CMK (cell line): ENCODE results near the gene GPC5.
"Not testable (repeated sequence)": the region's sequence is repeated elsewhere in the genome, so short reads cannot be mapped to it uniquely, and the experiment has no call there.

Experiments used
- DNase-seq: peaks from one replicate; pipeline ENCODE4 v3.0.0-alpha.2; 2010; ENCODE audit warnings: low read depth

Gene GPC5

DNA sequence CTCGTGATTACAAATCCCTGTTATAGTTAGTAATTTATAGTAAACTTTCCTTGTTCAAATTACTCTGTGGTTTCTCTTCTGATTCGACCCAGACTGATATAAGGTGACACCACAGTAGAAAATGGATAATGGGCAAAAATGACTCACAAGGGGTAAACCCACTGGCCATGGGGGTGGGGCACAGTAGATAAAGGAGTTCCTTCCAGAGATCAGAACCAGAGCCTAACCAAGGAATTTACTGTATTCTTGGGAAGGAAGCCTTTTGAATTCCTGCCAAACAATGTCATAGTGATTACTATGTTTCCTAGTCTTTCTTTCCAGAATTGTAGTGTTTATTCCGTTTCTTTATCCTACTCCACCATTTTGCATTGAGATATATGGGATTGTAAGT is 29.0 kb upstream of the GPC5 start:
- no peak for DNase-seq

DNA sequence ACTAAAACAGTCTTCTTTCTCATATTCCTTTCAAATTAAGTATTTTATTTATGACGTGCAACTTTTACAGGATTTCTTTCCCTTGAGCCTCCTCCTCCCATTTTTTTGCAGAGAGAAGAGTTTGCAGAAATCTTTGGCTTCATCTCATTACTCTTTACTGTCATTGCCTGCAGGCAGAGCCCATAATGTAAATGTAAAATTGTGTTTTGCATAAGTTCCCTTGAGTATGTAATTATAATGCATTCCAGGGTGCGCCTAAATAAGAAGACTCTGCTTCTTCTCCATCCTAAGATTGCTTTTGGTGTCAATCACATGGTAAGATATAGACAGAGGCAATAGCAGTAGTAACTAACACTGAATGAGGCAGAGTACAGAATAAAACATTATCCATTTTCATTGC is 27.9 kb upstream of the GPC5 start:
- no peak for DNase-seq

DNA sequence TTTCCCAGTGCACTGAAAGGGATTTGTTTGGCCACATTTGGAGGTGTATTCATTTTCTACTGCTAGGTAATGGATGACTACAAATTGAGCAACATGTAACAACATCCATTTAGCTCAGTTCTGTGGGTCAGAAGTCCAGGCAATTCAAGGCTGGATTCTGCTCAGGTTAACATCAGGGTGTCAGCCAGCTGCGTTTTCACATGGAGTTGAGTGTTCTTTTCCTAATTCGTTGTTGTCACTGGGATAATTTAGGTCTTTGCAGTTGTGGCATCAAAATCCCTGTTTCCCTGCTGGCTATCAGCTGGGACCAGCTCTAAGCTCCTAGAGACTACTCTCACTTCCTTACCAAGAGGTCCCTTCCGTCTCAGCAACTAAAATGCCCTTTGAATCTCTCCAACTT is 25.5 kb upstream of the GPC5 start:
- no peak for DNase-seq

DNA sequence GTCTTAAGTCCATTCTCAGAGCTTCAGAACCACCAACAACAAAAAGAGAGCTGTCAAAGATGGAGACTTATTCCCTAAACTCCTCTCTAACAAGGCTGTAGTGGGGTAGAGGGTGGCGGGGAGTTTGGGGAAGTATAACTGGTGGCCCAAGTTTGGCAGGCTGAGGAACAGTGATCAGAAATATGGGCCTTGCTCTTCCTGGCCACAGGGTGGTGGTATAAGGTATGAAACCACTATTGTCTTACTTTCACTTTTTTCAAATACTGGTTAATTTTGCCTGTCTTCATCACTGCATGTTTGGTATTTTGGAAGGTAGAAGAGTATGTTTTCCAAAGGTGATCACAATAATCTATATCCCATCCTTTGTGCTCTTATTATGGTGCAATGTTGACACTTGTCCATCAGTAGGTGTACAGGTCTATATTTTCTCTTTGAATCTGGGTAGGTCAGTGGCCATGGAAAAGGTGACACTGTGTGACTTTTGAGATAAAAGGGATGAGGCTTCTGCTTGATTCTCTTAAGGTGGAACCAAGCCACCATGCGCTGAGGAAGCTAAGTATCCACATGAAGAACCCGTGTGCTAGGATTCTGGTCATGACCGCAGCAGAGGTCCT is 23.2 kb upstream of the GPC5 start:
- no peak for DNase-seq

DNA sequence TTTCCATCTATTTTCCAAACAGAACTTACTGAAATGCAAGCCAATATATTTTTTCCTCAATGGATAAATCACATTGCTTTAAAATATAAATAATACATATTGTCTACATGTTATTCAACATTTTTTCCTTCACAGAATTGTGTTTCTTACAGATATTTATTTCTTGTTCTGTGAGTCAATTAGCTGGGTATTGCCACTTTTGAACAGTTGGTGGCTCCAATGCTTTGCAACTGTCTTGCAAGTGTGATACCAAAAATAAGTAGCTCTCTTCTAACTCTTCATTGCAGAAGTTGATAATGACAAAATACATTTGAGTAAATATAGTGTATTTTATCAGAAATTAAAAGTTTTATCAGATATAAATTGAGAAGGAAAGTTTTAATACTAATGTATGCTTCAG is 17.1 kb upstream of the GPC5 start:
- DNase-seq = no peak

DNA sequence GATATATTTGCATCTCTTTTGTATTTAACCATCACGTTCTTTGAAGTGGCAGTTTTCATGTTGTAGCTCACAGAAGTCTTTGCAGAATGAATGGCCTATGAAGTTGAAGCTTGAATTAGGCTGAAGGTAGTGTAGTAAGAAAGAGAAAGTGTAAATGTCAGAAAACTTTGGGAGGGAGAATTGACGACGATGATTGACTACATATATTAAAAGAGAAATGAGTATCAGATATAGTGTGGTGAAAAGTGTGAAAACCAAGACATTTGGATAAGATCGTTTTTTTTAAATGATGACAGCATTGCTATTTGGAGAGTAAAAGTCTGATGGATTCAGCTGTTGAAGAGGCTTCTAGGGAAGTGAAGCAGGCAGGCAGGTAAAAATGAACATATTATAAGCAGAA is 14.6 kb upstream of the GPC5 start:
- no peak for DNase-seq

DNA sequence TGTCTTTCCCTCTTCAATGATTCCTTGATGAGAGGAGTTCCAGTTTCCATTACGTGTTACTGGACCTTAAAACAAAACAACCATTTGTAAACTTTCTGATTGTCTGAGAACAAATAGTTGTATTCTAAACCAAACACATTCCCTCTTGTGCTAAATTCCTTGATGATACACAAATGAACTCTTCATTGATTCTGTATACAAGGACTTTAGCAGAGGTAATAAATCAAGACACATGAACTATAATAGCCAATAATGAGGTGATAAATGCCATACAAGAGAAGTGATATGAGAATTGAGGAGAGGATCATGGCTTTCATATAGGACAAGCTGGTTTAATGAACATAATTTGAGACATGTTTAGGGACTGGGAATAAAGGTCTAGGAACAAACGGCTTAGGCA is 13.5 kb upstream of the GPC5 start:
- DNase-seq = no peak

DNA sequence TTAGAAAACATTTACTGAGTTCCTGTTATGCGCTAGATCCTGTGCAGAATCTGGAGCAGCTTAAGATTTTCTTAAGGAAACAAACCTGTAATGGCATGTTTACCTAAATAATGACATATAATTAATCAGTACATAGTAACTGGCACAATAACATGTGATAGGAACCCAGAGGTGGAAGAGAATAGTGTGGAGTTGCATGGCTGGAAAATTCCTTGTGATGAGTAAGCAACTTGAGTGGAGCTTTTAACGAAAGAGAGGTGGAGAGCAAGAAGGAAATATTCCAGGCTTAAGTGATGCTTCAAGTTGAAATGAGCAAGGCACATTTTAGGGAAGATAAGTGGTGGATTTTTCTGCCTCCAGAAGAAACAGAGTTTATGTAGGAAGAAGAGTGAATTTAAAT is 9.2 kb upstream of the GPC5 start:
- no peak for DNase-seq

DNA sequence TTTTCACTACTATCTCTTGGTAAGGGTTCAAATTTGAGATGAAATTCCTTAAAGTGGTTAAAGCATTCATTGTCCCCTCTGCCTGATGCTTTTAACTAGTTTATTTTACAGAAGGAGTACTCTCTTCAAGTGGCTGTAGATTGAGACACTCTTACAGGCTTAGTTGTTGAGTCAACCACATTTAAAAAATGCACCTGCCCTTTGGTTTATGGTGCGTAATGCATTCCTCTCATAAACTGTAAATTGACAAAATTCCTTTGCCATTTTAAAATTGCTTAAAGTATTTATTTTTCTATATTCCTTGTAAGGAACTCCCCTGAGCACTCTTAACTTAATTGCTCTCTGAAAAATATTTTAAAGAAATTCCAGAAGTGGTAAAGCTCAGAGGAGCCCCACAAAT is 826 bp upstream of the GPC5 start:
- DNase-seq = no peak

DNA sequence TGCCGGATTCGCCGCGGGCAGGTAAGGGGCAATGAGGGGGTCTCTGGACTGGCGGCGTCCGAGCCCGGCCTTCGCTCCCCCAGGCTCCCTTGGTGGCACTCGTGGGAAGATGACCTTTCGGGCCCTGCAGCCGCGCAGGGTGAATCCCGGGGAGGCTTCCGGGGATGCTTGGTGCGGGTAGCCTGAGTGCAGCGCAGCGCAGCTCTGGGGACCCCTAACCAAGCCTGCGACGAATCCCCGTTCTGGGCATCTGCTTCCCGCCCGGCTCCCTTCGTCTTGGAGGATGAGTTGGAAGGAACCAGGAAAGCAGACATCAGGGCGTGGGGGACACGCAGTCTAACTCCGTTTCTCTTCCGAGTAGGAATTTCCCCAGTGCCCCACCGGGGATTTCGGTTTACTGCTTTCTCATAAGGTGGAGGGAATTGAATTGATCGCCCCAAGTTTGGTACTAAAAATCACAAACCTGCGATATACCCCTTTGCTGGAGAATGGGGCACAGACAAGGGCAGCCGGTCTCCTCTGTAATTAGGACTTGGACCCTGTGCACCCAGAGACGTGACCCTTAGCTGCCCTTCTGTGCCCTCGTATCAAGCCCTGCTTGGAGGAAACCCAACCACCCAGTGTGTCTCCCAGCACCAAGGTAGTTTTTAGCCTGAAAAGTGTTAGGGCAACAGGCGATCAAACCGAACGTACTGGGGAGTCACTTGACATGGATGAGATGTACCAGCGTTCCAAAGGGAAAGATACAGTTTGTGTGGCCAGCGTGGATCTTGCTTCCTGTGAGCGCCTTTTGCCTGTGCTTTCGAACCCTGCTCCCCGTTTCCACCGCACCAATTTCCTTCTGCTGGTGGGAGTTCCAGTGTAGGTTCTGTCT is 1.0 kb downstream of the GPC5 start:
- no peak for DNase-seq

DNA sequence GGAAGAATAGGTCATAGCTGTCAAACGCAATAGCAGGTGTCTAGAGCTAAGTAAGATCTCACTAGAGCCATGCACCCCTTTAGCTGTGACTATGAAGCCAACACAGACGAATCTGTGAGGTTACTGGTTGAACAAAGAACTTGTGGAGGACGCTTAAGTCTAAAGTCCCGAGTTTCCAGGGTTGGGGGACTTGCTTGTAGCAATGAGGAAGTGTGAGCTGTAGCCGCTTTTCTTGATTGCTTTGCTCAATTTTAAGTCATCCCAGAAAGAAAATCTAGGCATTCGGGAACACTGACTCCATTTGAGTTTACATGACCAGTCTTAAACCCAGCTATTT is 1.6 kb downstream of the GPC5 start:
- DNase-seq = no peak

DNA sequence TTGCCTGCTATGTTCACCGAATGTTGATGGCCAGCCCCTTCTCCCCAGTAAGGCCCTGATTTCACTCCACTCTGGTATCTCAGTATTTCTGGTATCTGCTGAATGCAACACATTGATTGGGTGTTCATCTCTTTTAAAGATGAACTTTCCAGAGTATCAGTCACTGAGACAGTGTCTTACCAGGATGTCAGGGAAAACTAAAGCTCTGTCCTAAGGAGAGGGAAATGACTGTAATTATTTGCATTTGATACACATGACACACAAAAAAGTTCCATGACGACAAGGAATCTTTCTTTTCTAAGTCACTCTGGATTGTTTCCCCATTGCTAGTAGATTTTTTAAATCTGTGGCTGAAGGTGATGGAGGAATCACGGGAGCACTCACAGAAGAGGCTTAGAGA is 2.2 kb downstream of the GPC5 start:
- DNase-seq = no peak

DNA sequence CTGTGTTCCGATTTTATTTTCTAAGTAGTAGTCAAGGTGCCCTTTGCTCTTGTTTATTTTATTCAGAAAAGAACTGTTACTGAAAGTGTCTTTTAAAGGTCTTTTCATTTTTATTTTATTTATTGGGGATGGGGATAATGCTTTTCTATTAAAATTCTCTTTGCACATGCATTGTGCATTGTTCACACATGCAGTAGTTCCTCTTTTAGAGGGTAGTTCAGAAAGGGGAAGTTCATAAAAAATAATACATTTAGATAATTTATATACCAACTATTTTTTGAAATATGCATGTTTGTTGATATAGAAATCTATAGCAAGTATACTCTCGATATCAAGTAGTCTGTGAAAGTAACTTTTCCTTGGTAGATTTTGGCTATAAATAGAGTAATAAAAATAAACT is 3.5 kb downstream of the GPC5 start:
- no peak for DNase-seq

DNA sequence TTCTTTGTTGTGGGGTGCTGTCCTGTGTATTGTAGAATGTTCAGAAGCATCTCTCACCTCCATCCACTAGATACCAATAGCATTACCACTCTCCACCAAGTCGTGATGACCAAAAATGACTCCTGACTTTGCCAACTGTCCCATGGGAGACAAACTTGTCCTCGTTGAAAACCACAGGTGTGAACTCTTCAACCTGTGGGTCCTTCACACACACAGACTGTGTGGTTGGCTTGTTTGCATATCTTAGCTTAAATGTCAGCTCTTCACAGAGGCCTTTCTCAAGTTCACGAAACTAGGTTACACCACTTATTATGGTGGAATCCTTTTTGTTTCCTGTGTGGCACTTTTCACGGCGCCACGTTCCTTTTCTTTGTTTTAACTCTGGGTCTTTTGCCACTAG is 6.8 kb downstream of the GPC5 start:
- DNase-seq = no peak

DNA sequence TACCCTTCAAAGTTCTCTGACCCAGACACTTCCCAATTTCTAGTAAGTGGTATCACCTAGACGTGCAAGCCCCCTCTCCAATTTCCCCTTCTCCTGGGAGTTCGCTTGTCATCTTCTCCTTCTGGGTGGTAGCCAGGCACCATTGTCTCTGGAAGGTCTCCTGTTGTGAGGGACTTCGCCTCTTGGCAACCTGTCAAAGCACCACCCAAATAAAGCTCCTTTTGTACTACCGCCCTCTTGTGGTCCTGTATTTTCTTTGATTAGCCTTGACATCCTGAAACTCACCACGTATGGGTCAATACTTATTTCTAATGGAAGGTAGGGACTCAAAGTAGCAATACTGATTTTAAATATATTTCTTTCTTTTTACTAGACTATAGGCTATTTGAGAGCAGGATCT is 8.2 kb downstream of the GPC5 start:
- peak; percentile 24 for DNase-seq

DNA sequence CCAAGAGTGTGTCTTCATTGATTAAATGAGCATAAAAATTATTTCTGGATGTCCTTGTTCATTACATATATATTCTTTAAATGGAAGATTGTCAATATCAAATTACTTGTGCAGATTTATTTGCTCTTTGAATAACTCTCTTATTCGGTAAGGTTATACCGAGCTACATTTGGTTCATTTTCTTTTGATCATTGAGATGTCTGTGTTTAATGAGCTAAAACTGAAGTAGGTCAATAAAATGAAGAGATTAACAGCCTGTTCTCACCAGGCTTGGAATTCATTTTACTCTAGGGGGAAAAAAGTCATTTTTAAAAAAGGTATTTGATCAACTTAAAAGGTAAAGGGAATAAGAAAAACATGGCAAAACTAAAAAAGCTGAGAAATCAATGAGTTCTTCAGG is 10.6 kb downstream of the GPC5 start:
- DNase-seq = no peak

DNA sequence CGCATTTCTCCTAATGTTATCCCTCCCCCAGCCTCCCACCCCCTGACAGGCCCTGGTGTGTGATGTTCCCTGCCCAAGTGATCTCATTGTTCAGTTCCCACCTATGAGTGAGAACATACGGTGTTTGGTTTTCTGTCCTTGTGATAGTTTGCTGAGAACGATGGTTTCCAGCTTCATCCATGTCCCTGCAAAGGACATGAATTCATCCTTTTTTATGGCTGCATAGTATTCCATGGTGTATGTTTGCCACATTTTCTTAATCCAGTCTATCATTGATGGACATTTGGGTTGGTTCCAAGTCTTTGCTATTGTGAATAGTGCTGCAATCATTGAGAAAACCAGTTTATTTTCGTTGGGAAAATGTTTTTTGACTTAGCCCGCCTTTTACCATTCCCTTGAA is 18.2 kb downstream of the GPC5 start:
- not testable (repeated sequence) for DNase-seq

DNA sequence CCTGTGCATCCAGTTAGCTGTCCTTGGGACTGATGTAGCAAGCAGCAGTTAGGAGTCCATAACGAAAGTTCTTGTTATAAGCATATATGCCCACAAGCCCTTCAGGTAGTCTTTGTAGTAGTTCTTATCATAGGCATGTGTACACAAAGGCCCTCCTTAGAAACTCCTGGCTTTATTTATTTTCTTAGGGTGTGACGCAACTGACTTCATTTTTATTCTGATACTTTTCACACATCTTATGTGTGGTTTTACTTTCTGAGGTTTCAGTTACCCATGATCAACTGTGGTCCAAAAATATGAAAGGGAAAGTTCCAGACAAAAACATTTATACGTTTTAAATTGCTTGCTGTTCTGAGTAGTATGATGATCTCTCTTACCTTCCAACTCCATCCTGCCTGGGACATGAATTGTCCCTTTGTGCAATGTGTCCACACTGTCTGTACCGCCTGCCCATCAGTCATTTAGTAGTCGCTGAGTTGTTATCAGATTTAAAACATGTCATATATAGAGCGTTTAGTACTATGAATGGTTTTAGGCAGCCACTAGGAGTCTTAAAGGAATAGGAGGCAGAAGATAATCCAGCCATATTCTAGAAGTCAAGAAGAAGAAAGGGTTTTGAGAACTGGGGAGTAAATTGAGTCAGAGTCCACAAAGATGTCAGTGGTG is 19.4 kb downstream of the GPC5 start:
- DNase-seq = no peak

DNA sequence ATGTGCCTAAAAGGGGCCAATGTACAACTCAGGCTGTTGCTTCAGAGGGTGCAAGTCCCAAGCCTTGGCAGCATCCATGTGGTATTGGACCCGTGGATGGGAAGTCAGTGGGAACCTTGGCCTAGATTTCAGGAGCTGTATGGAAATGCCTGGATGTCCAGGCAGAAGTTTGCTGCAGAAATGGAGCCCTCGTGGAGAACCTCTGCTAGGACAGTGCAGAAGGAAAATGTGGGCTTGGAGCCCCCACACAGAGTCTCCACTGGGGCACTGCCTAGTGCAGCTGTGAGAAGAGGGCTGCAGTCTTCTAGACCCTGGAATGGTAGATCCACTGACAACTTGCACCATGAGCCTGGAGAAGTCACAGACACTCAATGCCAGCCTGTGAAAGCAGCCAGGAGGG is 28.5 kb downstream of the GPC5 start:
- DNase-seq = no peak

DNA sequence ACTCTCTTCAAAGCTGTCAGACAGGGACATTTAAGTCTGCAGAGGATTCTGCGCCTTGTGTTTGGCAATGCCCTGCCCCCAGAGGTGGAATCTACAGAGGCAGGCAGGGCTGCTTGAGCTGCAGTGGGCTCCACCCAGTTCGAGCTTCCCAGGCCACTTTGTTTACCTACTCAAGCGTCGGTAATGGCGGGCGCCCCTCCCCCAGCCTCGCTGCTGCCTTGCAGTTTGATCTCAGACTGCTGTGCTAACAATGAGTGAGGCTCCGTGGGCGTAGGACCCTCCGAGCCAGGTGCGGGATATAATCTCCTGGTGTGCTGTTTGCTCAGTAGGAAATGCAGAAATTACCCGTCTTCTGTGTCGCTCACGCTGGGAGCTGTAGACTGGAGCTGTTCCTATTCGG is 40.3 kb downstream of the GPC5 start:
- DNase-seq = not testable (repeated sequence)

DNA sequence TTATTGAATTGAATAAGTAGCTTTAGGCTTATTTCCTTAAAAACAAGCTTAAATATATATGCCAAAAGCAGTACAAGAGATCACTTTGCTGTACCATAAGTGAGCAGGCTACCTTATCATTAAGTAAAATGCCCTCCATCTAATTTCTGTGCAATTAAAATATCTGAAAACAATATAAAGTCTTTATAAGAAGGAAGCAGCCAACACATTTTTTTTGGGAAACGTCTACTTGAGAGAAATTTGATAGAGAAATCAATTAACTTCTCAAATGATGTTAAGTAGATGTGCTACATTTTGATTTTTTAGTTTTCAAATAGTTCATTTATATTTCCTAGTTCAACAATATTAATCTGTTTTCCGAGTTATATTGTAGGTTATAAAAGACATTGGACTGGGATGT is 52.5 kb downstream of the GPC5 start:
- no peak for DNase-seq

DNA sequence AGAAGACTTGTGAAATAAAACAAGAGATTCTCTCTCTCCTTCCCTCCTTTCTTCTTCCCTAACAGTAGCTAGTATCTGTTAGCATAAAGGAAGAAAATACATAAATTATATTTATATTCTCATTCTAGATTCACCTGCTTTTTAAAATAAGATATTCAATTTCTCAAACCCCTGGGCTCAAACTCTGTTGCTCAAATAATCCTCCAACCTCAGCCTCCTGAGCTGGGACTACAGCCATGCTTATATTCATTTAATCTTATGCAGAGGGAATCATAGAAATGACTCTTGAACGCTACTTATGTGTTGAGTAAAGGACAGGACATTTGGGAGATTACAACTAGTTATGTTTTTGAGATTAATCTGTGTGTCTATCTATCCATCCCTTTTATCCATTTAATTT is 56.2 kb downstream of the GPC5 start:
- DNase-seq = no peak

DNA sequence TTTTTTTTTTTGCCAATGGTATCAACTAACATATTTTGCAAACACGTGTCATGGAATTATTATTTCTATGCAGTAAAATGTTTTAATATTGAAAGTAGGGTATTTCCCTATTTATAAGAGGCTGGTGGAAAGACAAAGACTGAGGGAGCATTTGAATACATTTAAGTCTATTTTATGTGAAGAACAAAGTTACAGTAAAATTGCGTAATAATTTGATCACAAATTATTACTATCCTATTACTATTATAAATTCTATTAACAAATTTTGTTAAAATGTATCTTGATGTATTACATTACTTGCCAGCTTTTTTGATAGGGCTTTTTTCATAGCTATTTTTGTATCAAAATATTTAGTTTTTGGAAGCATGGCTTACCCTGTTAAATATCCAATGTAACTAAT is 58.4 kb downstream of the GPC5 start:
- no peak for DNase-seq

DNA sequence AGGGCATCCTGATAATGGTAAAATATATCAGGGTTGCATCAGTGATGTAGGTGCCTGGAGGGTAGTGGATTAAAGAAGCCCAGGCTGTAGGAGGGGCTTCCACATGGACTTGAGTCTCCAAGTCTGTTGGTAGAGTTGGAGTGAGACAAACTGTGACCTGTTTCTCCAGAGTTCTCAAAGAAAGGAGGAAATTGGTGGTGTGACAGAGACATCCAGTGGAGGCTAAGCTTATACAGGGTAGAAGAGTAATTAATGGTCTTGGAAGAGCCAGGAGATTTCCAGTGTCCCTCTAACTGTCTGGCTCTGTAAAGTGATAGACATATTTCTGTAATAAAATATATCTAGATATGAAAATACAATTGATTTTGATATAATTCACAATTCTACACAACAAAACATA is 61.1 kb downstream of the GPC5 start:
- no peak for DNase-seq
